Measurements from ENCODE around the gene SUPV3L1. TPM values are rescaled to one million over a fixed set of nuclear protein-coding genes. Genes with fewer than 3 reads are reported as not detected.

Gene SUPV3L1
- total and polyA plus RNA-seq, 9 of the 15 experiments (the other 6 are each of a cell fraction or from before 2014, with no cell fraction given), result 45.2 to 156 (median 92.6) TPM

DNA sequence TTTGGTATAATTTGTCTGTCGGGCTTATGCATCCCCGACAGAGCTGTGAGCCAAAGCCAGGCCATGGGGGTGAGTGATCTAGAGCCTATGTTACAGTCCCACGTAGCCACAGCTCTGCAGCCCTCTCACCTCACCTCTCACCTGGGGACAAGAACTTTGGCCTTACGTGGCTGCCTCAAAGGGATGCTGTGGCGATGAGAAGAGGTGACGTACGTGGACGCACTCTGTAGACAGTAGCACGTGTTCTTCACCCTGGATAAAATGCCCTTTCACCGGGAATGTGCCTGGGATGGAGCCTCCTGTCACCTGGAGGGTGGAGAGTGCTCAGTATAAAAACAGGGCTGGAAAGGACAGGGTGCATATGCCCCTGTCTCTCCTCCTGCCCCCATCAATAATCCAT, 45.6 kb downstream of the SUPV3L1 start:
- peaks cover 17 to 36% of the 10 kb centered on the region in 2 experiments for H3K4me1 ChIP-seq (replicated peaks in 1 of 2; ENCODE audit: control insufficient read depth in 2 of 2, insufficient read depth in 2 of 2, low read length in 2 of 2)
- WGBS (ENCODE audit: insufficient coverage, low coverage, missing lambda C conversion rate), result 48% methylated on average over 10 of the region's 10 CpGs
- no peak overlapping the region for H3K27ac ChIP-seq (ENCODE audit: extremely low read depth, low read depth, low read length)
- BruUV-seq (replicated peaks), result no TSS peak
- no peaks in the 10 kb centered on the region for H3K27me3 ChIP-seq (ENCODE audit: control insufficient read depth in 2 of 2, insufficient read depth in 2 of 2, low read length in 2 of 2)
- no peak for ATAC-seq
- intact Hi-C loops (cut with micrococcal nuclease), result no loop called here
- in situ Hi-C loops (cut with MboI), result loop anchor here (25.0 kb wide), 1 partner anchor 412 kb away; the partner anchor contains the start of gene FAM241B
- no peak for FAIRE-seq
- no peaks in the 10 kb centered on the region for H3K9me3 ChIP-seq (replicated peaks; ENCODE audit: control insufficient read depth, insufficient read depth, low read depth, low read length)
- DNase-seq (ENCODE audit: extremely low read depth in 1 of 4, low spot score in 3 of 4), result no peak
- H3K79me2 ChIP-seq (ENCODE audit: control insufficient read depth, insufficient read depth, low read length), result no peaks in the 10 kb centered on the region
- H4K20me1 ChIP-seq (replicated peaks; ENCODE audit: control insufficient read depth, insufficient read depth, low read length), result no peaks in the 10 kb centered on the region
- H3K4me3 ChIP-seq, result no peak overlapping the region
- CTCF ChIA-PET (ENCODE audit: low intra/inter-chr PET ratio), result no interaction called here
- POLR2A ChIA-PET, result interaction anchor here (0.6 to 1.2 kb wide), 4 partner anchors 9 to 192 kb away, joined by 3 to 5 read pairs (median 4); no protein-coding TSS in a partner anchor
- H2AFZ ChIP-seq (ENCODE audit: low read depth, low read length), result no peak overlapping the region
- no peak overlapping the region for H3K4me2 ChIP-seq (ENCODE audit: insufficient read depth, low read length)
- H3K36me3 ChIP-seq (ENCODE audit: control insufficient read depth, insufficient read depth, low read length), result no peaks in the 10 kb centered on the region
- H3K9me1 ChIP-seq (ENCODE audit: control insufficient read depth, insufficient read depth, low read length), result no peaks in the 10 kb centered on the region
- no peak for TF ChIP-seq ETV6 (IDR thresholded peaks at IDR 0.05; ENCODE audit: borderline replicate concordance in 1 of 2, low read depth in 2 of 2, low read length in 1 of 2)
- TF ChIP-seq ETV6 (CRISPR knock-in tag; IDR thresholded peaks at IDR 0.05; ENCODE audit: borderline replicate concordance), result no peak
- TF ChIP-seq, protein P1, sequence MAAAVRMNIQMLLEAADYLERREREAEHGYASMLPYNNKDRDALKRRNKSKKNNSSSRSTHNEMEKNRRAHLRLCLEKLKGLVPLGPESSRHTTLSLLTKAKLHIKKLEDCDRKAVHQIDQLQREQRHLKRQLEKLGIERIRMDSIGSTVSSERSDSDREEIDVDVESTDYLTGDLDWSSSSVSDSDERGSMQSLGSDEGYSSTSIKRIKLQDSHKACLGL (CRISPR knock-in tag; IDR thresholded peaks at IDR 0.05; ENCODE audit: borderline replicate concordance, poor library complexity, severe bottlenecking), result no peak
- no peak for TF ChIP-seq ZNF143 (CRISPR knock-in tag; IDR thresholded peaks at IDR 0.05)
- no peak for TF ChIP-seq U2AF2 (optimal IDR thresholded peaks at IDR 0.05; ENCODE audit: low read depth, low read length)
- TF ChIP-seq ZKSCAN8 (CRISPR knock-in tag; IDR thresholded peaks at IDR 0.05), result no peak
- no peak for TF ChIP-seq GABPB2 (CRISPR knock-in tag; conservative IDR thresholded peaks at IDR 0.05)
- TF ChIP-seq KLF6 (CRISPR knock-in tag; IDR thresholded peaks at IDR 0.05; ENCODE audit: borderline replicate concordance), result no peak
- no peak for TF ChIP-seq NCOA6 (IDR thresholded peaks at IDR 0.05)
- no peak for TF ChIP-seq IFI16 (CRISPR knock-in tag; IDR thresholded peaks at IDR 0.05)
- TF ChIP-seq, protein P2, sequence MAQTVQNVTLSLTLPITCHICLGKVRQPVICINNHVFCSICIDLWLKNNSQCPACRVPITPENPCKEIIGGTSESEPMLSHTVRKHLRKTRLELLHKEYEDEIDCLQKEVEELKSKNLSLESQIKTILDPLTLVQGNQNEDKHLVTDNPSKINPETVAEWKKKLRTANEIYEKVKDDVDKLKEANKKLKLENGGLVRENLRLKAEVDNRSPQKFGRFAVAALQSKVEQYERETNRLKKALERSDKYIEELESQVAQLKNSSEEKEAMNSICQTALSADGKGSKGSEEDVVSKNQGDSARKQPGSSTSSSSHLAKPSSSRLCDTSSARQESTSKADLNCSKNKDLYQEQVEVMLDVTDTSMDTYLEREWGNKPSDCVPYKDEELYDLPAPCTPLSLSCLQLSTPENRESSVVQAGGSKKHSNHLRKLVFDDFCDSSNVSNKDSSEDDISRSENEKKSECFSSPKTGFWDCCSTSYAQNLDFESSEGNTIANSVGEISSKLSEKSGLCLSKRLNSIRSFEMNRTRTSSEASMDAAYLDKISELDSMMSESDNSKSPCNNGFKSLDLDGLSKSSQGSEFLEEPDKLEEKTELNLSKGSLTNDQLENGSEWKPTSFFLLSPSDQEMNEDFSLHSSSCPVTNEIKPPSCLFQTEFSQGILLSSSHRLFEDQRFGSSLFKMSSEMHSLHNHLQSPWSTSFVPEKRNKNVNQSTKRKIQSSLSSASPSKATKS (CRISPR knock-in tag; IDR thresholded peaks at IDR 0.05), result no peak
- no peak for TF ChIP-seq ZNF23 (CRISPR knock-in tag; IDR thresholded peaks at IDR 0.05)
- TF ChIP-seq MEIS2 (IDR thresholded peaks at IDR 0.05; ENCODE audit: partially characterized antibody), result no peak
- TF ChIP-seq, protein P3, sequence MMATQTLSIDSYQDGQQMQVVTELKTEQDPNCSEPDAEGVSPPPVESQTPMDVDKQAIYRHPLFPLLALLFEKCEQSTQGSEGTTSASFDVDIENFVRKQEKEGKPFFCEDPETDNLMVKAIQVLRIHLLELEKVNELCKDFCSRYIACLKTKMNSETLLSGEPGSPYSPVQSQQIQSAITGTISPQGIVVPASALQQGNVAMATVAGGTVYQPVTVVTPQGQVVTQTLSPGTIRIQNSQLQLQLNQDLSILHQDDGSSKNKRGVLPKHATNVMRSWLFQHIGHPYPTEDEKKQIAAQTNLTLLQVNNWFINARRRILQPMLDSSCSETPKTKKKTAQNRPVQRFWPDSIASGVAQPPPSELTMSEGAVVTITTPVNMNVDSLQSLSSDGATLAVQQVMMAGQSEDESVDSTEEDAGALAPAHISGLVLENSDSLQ (IDR thresholded peaks at IDR 0.05), result no peak
- no peak for TF ChIP-seq ZZZ3 (IDR thresholded peaks at IDR 0.05)
- no peak for TF ChIP-seq ZNF436 (CRISPR knock-in tag; IDR thresholded peaks at IDR 0.05)
- no peak for TF ChIP-seq NELFE (IDR thresholded peaks at IDR 0.05; ENCODE audit: insufficient read depth, insufficient read length)
- TF ChIP-seq, protein P4, sequence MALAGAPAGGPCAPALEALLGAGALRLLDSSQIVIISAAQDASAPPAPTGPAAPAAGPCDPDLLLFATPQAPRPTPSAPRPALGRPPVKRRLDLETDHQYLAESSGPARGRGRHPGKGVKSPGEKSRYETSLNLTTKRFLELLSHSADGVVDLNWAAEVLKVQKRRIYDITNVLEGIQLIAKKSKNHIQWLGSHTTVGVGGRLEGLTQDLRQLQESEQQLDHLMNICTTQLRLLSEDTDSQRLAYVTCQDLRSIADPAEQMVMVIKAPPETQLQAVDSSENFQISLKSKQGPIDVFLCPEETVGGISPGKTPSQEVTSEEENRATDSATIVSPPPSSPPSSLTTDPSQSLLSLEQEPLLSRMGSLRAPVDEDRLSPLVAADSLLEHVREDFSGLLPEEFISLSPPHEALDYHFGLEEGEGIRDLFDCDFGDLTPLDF (CRISPR knock-in tag; IDR thresholded peaks at IDR 0.05), result no peak
- no peak for TF ChIP-seq POLR2AphosphoS2 (IDR thresholded peaks at IDR 0.05; ENCODE audit: low read length)
- TF ChIP-seq CHD1 (IDR thresholded peaks at IDR 0.05; ENCODE audit: low read length), result no peak
- no peak for TF ChIP-seq TARDBP (IDR thresholded peaks at IDR 0.05)
- H3K9ac ChIP-seq (ENCODE audit: insufficient read depth in 1 of 2, low read depth in 2 of 2, low read length in 2 of 2), result peak overlapping the region in 1 of 2 experiments; percentile 3; a peak in 1 of 4 replicates

Data from K562 (cell line).